ENCODE measurements around the gene UBN1. TPM values are rescaled to one million over a fixed set of nuclear protein-coding genes. Genes with fewer than 3 reads are reported as not detected.
"Not testable (repeated sequence)": the region's sequence is repeated elsewhere in the genome, so short reads cannot be mapped to it uniquely, and the experiment has no call there.

The UBN1 gene
- total RNA-seq, 1 experiment from 2014 or later, result 32.8 TPM

- peak; percentile 58 for DNase-seq
- H3K36me3 ChIP-seq (replicated peaks; ENCODE audit: control insufficient read depth, insufficient read depth, low read length), result peaks cover 22% of the 10 kb centered on the region
- H3K4me3 ChIP-seq (ENCODE audit: insufficient read depth, low read depth, low read length), result no peak overlapping the region
- no peaks in the 10 kb centered on the region for H3K27me3 ChIP-seq (ENCODE audit: control insufficient read depth, insufficient read depth, low read length)
Measured at GRCh38 chr16:4893103-4893862, 46.0 kb downstream of the UBN1 start.

- H3K36me3 ChIP-seq (replicated peaks; ENCODE audit: control insufficient read depth, insufficient read depth, low read length), result peaks cover 26% of the 10 kb centered on the region
Measured at GRCh38 chr16:4894276-4895150, 47.2 kb downstream of the UBN1 start.

GRCh38 chr16:4895366-4895765 is 48.1 kb downstream of the UBN1 start:
- DNase-seq, result peak; percentile 60
- Histone ChIP-seq H3K4me3 (ENCODE audit: insufficient read depth, low read depth, low read length) (no peak overlapping the region), H3K27me3 (ENCODE audit: control insufficient read depth, insufficient read depth, low read length) (no peaks in the 10 kb centered on the region), H3K36me3 (replicated peaks; ENCODE audit: control insufficient read depth, insufficient read depth, low read length) (peaks cover 20% of the 10 kb centered on the region)

More at GRCh38 chr16:4894276-4895150, 47.2 kb downstream of the UBN1 start:
- Histone ChIP-seq H3K27me3 (ENCODE audit: control insufficient read depth, insufficient read depth, low read length) (no peaks in the 10 kb centered on the region), H3K4me3 (ENCODE audit: insufficient read depth, low read depth, low read length) (no peak overlapping the region)
- DNase-seq, result peak; percentile 83

- DNase-seq, result not testable (repeated sequence)
Measured at GRCh38 chr16:4896761-4897160, 49.5 kb downstream of the UBN1 start.

GRCh38 chr16:4897328-4897727 is 50.0 kb downstream of the UBN1 start:
- Histone ChIP-seq H3K27me3 (ENCODE audit: control insufficient read depth, insufficient read depth, low read length) (no peaks in the 10 kb centered on the region), H3K4me3 (ENCODE audit: insufficient read depth, low read depth, low read length) (no peak overlapping the region), H3K36me3 (replicated peaks; ENCODE audit: control insufficient read depth, insufficient read depth, low read length) (peaks cover 22% of the 10 kb centered on the region)
- no peak for DNase-seq

More at GRCh38 chr16:4896761-4897160, 49.5 kb downstream of the UBN1 start:
- not testable (repeated sequence) for H3K4me3 ChIP-seq (ENCODE audit: insufficient read depth, low read depth, low read length); H3K27me3 ChIP-seq (ENCODE audit: control insufficient read depth, insufficient read depth, low read length)
- peaks cover 19% of the 10 kb centered on the region for H3K36me3 ChIP-seq (replicated peaks; ENCODE audit: control insufficient read depth, insufficient read depth, low read length)

- H3K36me3 ChIP-seq (replicated peaks; ENCODE audit: control insufficient read depth, insufficient read depth, low read length), result peaks cover 20% of the 10 kb centered on the region
- no peak overlapping the region for H3K4me3 ChIP-seq (ENCODE audit: insufficient read depth, low read depth, low read length)
- H3K27me3 ChIP-seq (ENCODE audit: control insufficient read depth, insufficient read depth, low read length), result no peaks in the 10 kb centered on the region
- no peak for DNase-seq
Measured at GRCh38 chr16:4898811-4899473, 51.7 kb downstream of the UBN1 start.

GRCh38 chr16:4899474-4899846 is 52.2 kb downstream of the UBN1 start:
- H3K36me3 ChIP-seq (replicated peaks; ENCODE audit: control insufficient read depth, insufficient read depth, low read length), result peaks cover 20% of the 10 kb centered on the region
- no peak for DNase-seq
- no peaks in the 10 kb centered on the region for H3K27me3 ChIP-seq (ENCODE audit: control insufficient read depth, insufficient read depth, low read length)
- H3K4me3 ChIP-seq (ENCODE audit: insufficient read depth, low read depth, low read length), result no peak overlapping the region

GRCh38 chr16:4900036-4900435 is 52.8 kb downstream of the UBN1 start:
- peaks cover 16% of the 10 kb centered on the region for H3K36me3 ChIP-seq (replicated peaks; ENCODE audit: control insufficient read depth, insufficient read depth, low read length)
- no peak overlapping the region for H3K4me3 ChIP-seq (ENCODE audit: insufficient read depth, low read depth, low read length)
- H3K27me3 ChIP-seq (ENCODE audit: control insufficient read depth, insufficient read depth, low read length), result no peaks in the 10 kb centered on the region
- DNase-seq, result no peak

- no peak overlapping the region for H3K4me3 ChIP-seq (ENCODE audit: insufficient read depth, low read depth, low read length)
- peaks cover 12% of the 10 kb centered on the region for H3K36me3 ChIP-seq (replicated peaks; ENCODE audit: control insufficient read depth, insufficient read depth, low read length)
- no peaks in the 10 kb centered on the region for H3K27me3 ChIP-seq (ENCODE audit: control insufficient read depth, insufficient read depth, low read length)
- no peak for DNase-seq
Measured at GRCh38 chr16:4900750-4901149, 53.5 kb downstream of the UBN1 start.

- Histone ChIP-seq H3K27me3 (ENCODE audit: control insufficient read depth, insufficient read depth, low read length) (no peaks in the 10 kb centered on the region), H3K4me3 (ENCODE audit: insufficient read depth, low read depth, low read length) (no peak overlapping the region), H3K36me3 (replicated peaks; ENCODE audit: control insufficient read depth, insufficient read depth, low read length) (peaks cover 10% of the 10 kb centered on the region)
- no peak for DNase-seq
Measured at GRCh38 chr16:4902038-4902437, 54.8 kb downstream of the UBN1 start.

- no peak overlapping the region for H3K4me3 ChIP-seq (ENCODE audit: insufficient read depth, low read depth, low read length)
- H3K27me3 ChIP-seq (ENCODE audit: control insufficient read depth, insufficient read depth, low read length), result no peaks in the 10 kb centered on the region
- DNase-seq, result peak; percentile 59
- peaks cover 3% of the 10 kb centered on the region for H3K36me3 ChIP-seq (replicated peaks; ENCODE audit: control insufficient read depth, insufficient read depth, low read length)
Measured at GRCh38 chr16:4904108-4904941, 57.0 kb downstream of the UBN1 start.

GRCh38 chr16:4904942-4905615 is 57.8 kb downstream of the UBN1 start:
- no peaks in the 10 kb centered on the region for H3K27me3 ChIP-seq (ENCODE audit: control insufficient read depth, insufficient read depth, low read length)
- H3K4me3 ChIP-seq (ENCODE audit: insufficient read depth, low read depth, low read length), result no peak overlapping the region

GRCh38 chr16:4908854-4909401 is 61.6 kb downstream of the UBN1 start:
- Histone ChIP-seq H3K27me3 (ENCODE audit: control insufficient read depth, insufficient read depth, low read length) (no peaks in the 10 kb centered on the region), H3K4me3 (ENCODE audit: insufficient read depth, low read depth, low read length) (no peak overlapping the region), H3K36me3 (replicated peaks; ENCODE audit: control insufficient read depth, insufficient read depth, low read length) (no peaks in the 10 kb centered on the region)
- peak; percentile 45 for DNase-seq

More at GRCh38 chr16:4904942-4905615, 57.8 kb downstream of the UBN1 start:
- DNase-seq, result peak; percentile 57
- peaks cover 3% of the 10 kb centered on the region for H3K36me3 ChIP-seq (replicated peaks; ENCODE audit: control insufficient read depth, insufficient read depth, low read length)

Data from H7 (cell line).